Measurements from ENCODE around the gene PLIN4. TPM values are rescaled to one million over a fixed set of nuclear protein-coding genes. Genes with fewer than 3 reads are reported as not detected.

The PLIN4 gene
- total RNA-seq, 1 experiment from 2014 or later = 2.3 TPM

GRCh38 chr19:4453232-4454179 lies 64.8 kb downstream of the PLIN4 start:
- Histone ChIP-seq H3K9me3 (ENCODE audit: control insufficient read depth in 1 of 2, insufficient read depth in 1 of 2, low read depth in 1 of 2, low read length in 2 of 2) (no peaks in the 10 kb centered on the region), H3K9ac (ENCODE audit: low read length) (no peak overlapping the region), H3K4me3 (replicated peaks in 1 of 2; ENCODE audit: low read depth in 1 of 2, low read length in 2 of 2) (no peak overlapping the region), H3K4me1 (ENCODE audit: control insufficient read depth in 1 of 2, insufficient read depth in 2 of 2, low read length in 2 of 2) (peaks cover 9 to 17% of the 10 kb centered on the region in 2 experiments; a peak in 3 of 4 replicates), H2AFZ (ENCODE audit: low read depth, low read length, poor library complexity, severe bottlenecking) (no peak overlapping the region), H4K20me1 (ENCODE audit: insufficient read depth) (no peaks in the 10 kb centered on the region), H3K9me2 (ENCODE audit: insufficient read depth) (no peaks in the 10 kb centered on the region), H3K4me2 (ENCODE audit: low read length) (no peak overlapping the region), H3K36me3 (ENCODE audit: control insufficient read depth in 1 of 2, insufficient read depth in 2 of 2, low read length in 2 of 2) (peaks cover 9 to 16% of the 10 kb centered on the region in 2 experiments), H3K79me2 (ENCODE audit: insufficient read depth, low read length) (peaks cover 18% of the 10 kb centered on the region), H3K27ac (ENCODE audit: low read depth, low read length) (no peak overlapping the region), H3K27me3 (ENCODE audit: insufficient read depth, low read length) (no peaks in the 10 kb centered on the region)
- ATAC-seq = no peak
- no peak for DNase-seq (ENCODE audit: low read depth, low spot score)
- intact Hi-C loops (cut with micrococcal nuclease) = no loop called here
- RAD21 ChIA-PET (ENCODE audit: low non-redundant PET in 1 of 2, low total read pairs in 2 of 2, uncharacterized antibody in 2 of 2, unreplicated experiment in 2 of 2) = no interaction called here
- BruUV-seq (replicated peaks) = no TSS peak
- TF ChIP-seq EZH2 (IDR thresholded peaks at IDR 0.05) (no peak), CEBPB (IDR thresholded peaks at IDR 0.05; ENCODE audit: low read depth) (no peak), TCF7L2 (IDR thresholded peaks at IDR 0.05; ENCODE audit: borderline replicate concordance, extremely low read depth, insufficient read depth, insufficient read length) (no peak), POLR2A (IDR thresholded peaks at IDR 0.05; ENCODE audit: borderline replicate concordance, extremely low read depth, insufficient read depth, insufficient read length) (no peak), ATF3 (IDR thresholded peaks at IDR 0.05) (no peak), YY1 (IDR thresholded peaks at IDR 0.05; ENCODE audit: extremely low read depth, insufficient replicate concordance, low read depth, low read length) (no peak), SRF (IDR thresholded peaks at IDR 0.05; ENCODE audit: low read depth) (no peak), SP1 (IDR thresholded peaks at IDR 0.05; ENCODE audit: low read depth) (no peak), ZNF274 (IDR thresholded peaks at IDR 0.05; ENCODE audit: low read depth, low read length) (no peak), EZH2phosphoT487 (IDR thresholded peaks at IDR 0.05; ENCODE audit: borderline replicate concordance) (no peak), FOSL1 (IDR thresholded peaks at IDR 0.05; ENCODE audit: low read depth) (no peak), RAD21 (IDR thresholded peaks at IDR 0.05; ENCODE audit: low read depth) (no peak), SIN3A (IDR thresholded peaks at IDR 0.05; ENCODE audit: low read depth) (no peak), ELF1 (IDR thresholded peaks at IDR 0.05; ENCODE audit: borderline replicate concordance, low read depth) (no peak), ZBTB33 (IDR thresholded peaks at IDR 0.05; ENCODE audit: extremely low read depth, insufficient replicate concordance, low read length) (no peak), POLR2AphosphoS5 (IDR thresholded peaks at IDR 0.05; ENCODE audit: low read depth, low read length) (no peak), CBX3 (IDR thresholded peaks at IDR 0.05; ENCODE audit: low read depth) (no peak)
- POLR2A ChIA-PET = interaction anchor here (1.7 kb wide), 1 partner anchor 18 kb away, joined by 4 read pairs; the partner anchor contains the start of gene HDGFL2
- CTCF ChIA-PET = no interaction called here
